HCT116 (cell line): ENCODE data around the gene MAP7D1.

Experiments used
- CEBPB ChIP-seq: IDR thresholded peaks from 2 replicates; pipeline ENCODE4 v1.6.1; 2012; ENCODE audit warnings: low read depth
- EGR1 ChIP-seq: IDR thresholded peaks from 2 replicates; pipeline ENCODE4 v1.6.1; 2012; ENCODE audit warnings: low read depth
- EZH2 ChIP-seq: fragments of 200-600 bp; sonication (generic); IDR thresholded peaks from 2 replicates; pipeline ENCODE4 v1.6.1; 2017; ENCODE audit warnings: antibody characterized with exemption, mixed run types
- EZH2phosphoT487 ChIP-seq: fragments of 200-600 bp; IDR thresholded peaks from 2 replicates; pipeline ENCODE4 v1.6.1; 2018; ENCODE audit warnings: antibody characterized with exemption, borderline replicate concordance
- FOSL1 ChIP-seq: IDR thresholded peaks from 2 replicates; pipeline ENCODE4 v1.6.1; 2012; ENCODE audit warnings: low read depth
- POLR2A ChIP-seq: IDR thresholded peaks from 2 replicates; pipeline ENCODE4 v1.7.0; 2011; ENCODE audit warnings: borderline replicate concordance; ENCODE audit not compliant: insufficient read depth, insufficient read length; ENCODE audit errors: extremely low read depth
- POLR2AphosphoS5 ChIP-seq: IDR thresholded peaks from 2 replicates; pipeline ENCODE4 v1.6.1; 2011; ENCODE audit warnings: mild to moderate bottlenecking, low read depth, low read length, moderate library complexity
- RAD21 ChIP-seq: IDR thresholded peaks from 2 replicates; pipeline ENCODE4 v1.6.1; 2012; ENCODE audit warnings: low read depth, mild to moderate bottlenecking
- YY1 ChIP-seq: IDR thresholded peaks from 2 replicates; pipeline ENCODE4 v1.6.1; 2011; ENCODE audit warnings: low read length, low read depth, moderate library complexity, mild to moderate bottlenecking; ENCODE audit not compliant: insufficient replicate concordance; ENCODE audit errors: extremely low read depth
- ZFX ChIP-seq: fragments of 450-650 bp; IDR thresholded peaks from 2 replicates; pipeline ENCODE4 v1.6.1; 2017
- TF ChIP-seq, protein P1 (sequence below), 3 experiments: fragments of 200-600 bp in 1 of 3; sonication (generic) in 1 of 3; IDR thresholded peaks in 2 of 3; conservative IDR thresholded peaks in 1 of 3; 2 replicates each; pipeline ENCODE4 v1.5.1; 2012 to 2017; ENCODE audit warnings: low read depth in 2 of 3, low read length in 2 of 3, antibody characterized with exemption in 1 of 3, borderline replicate concordance in 1 of 3, control low read depth in 1 of 3, mild to moderate bottlenecking in 1 of 3, mixed read lengths in 1 of 3, mixed run types in 1 of 3, moderate library complexity in 1 of 3; ENCODE audit not compliant: insufficient read depth in 1 of 3
- TF ChIP-seq, protein P2 (sequence below): IDR thresholded peaks from 2 replicates; pipeline ENCODE4 v1.6.1; 2012

DNA sequence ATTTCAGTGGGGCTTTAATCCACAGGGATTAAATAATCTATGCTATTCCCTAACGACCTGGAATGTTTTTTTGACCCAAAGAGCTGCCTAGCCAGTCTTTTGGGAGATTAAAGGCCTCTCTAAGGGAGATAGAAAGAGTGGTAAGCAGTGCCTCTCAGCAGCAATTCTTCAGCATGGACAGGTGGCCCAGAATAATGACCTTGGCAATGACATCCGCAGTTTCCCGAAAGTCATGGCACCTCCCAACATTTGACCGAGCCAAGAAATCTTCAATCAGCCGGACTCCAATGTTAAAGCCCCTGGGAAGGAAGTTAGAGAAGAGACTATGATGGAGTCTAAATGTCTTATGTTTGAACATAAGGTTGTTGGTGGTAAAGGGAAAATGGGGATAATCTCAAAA lies 16.4 kb upstream of the MAP7D1 start:
- TF ChIP-seq, protein P1, sequence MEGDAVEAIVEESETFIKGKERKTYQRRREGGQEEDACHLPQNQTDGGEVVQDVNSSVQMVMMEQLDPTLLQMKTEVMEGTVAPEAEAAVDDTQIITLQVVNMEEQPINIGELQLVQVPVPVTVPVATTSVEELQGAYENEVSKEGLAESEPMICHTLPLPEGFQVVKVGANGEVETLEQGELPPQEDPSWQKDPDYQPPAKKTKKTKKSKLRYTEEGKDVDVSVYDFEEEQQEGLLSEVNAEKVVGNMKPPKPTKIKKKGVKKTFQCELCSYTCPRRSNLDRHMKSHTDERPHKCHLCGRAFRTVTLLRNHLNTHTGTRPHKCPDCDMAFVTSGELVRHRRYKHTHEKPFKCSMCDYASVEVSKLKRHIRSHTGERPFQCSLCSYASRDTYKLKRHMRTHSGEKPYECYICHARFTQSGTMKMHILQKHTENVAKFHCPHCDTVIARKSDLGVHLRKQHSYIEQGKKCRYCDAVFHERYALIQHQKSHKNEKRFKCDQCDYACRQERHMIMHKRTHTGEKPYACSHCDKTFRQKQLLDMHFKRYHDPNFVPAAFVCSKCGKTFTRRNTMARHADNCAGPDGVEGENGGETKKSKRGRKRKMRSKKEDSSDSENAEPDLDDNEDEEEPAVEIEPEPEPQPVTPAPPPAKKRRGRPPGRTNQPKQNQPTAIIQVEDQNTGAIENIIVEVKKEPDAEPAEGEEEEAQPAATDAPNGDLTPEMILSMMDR (IDR thresholded peaks at IDR 0.05 in 2 of 3, conservative IDR thresholded peaks at IDR 0.05 in 1 of 3; ENCODE audit: borderline replicate concordance in 1 of 3, insufficient read depth in 1 of 3, low read depth in 2 of 3, low read length in 2 of 3): no peak
- TF ChIP-seq POLR2A (no peak), RAD21 (no peak), EGR1 (no peak), POLR2AphosphoS5 (no peak), CEBPB (no peak), EZH2phosphoT487 (no peak), FOSL1 (no peak), EZH2 (no peak), ZFX (no peak), YY1 (no peak)
- TF ChIP-seq, protein P2, sequence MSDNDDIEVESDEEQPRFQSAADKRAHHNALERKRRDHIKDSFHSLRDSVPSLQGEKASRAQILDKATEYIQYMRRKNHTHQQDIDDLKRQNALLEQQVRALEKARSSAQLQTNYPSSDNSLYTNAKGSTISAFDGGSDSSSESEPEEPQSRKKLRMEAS: no peak
